Activated naive CD4-positive, alpha-beta T cell treated with anti-CD3 and anti-CD28 coated beads, Interleukin-2, amount 50 U/mL, for 16 hours (primary cell): Measurements from ENCODE around the gene IL17REL.
A peak's percentile ranks its signal among the peaks of the same experiment; 100 is the strongest.

Experiments used
- DNase-seq: peaks from one replicate; pipeline ENCODE4 v3.0.0-alpha.2; 2020

IL17REL gene

GRCh38 chr22:50045211-50046018 lies 32.9 kb upstream of the IL17REL start:
- no peak for DNase-seq

GRCh38 chr22:50044485-50045118 lies 32.0 kb upstream of the IL17REL start:
- no peak for DNase-seq

GRCh38 chr22:50041361-50042065 lies 28.9 kb upstream of the IL17REL start:
- DNase-seq: no peak

- no peak for DNase-seq
These were observed 28.2 kb upstream of the IL17REL start for GRCh38 chr22:50040717-50041116.

GRCh38 chr22:50039669-50040443 lies 27.3 kb upstream of the IL17REL start:
- DNase-seq: no peak

GRCh38 chr22:50035976-50036724 lies 23.6 kb upstream of the IL17REL start:
- DNase-seq: no peak

GRCh38 chr22:50035131-50035881 lies 22.7 kb upstream of the IL17REL start:
- no peak for DNase-seq

GRCh38 chr22:50034126-50035081 lies 21.8 kb upstream of the IL17REL start:
- DNase-seq: no peak

GRCh38 chr22:50032941-50033601 lies 20.5 kb upstream of the IL17REL start:
- DNase-seq: no peak

- no peak for DNase-seq
These were observed 19.7 kb upstream of the IL17REL start for GRCh38 chr22:50032109-50032871.

- DNase-seq: no peak
These were observed 18.9 kb upstream of the IL17REL start for GRCh38 chr22:50031189-50032091.

- DNase-seq: peak; percentile 85
These were observed 18.0 kb upstream of the IL17REL start for GRCh38 chr22:50030297-50031188.

- DNase-seq: peak; percentile 49
These were observed 15.3 kb upstream of the IL17REL start for GRCh38 chr22:50027639-50028537.

GRCh38 chr22:50025993-50026392 lies 13.4 kb upstream of the IL17REL start:
- DNase-seq: no peak

GRCh38 chr22:50022171-50022819 lies 9.7 kb upstream of the IL17REL start:
- no peak for DNase-seq
